Spinal cord (tissue), 10 donors: ENCODE data around the gene DCUN1D3. TPM values are rescaled to one million over a fixed set of nuclear protein-coding genes. Genes with fewer than 3 reads are reported as not detected.
"Not testable (repeated sequence)": the region's sequence is repeated elsewhere in the genome, so short reads cannot be mapped to it uniquely, and the experiment has no call there.

ENCODE experiments used
- DNase-seq, 6 donors: peaks; one replicate each; pipeline versions ENCODE4 v3.0.0 to v3.0.0-alpha.2; 2013 to 2015; ENCODE audit warnings: low spot score in 6 of 6, low read depth in 4 of 6
- H3K27ac ChIP-seq: one replicate; pipeline ENCODE4 v1.5.1; 2013; ENCODE audit warnings: low read depth, low read length, control low read depth
- H3K27me3 ChIP-seq: one replicate; pipeline ENCODE4 v1.6.1; 2013; ENCODE audit warnings: low read length; ENCODE audit not compliant: control insufficient read depth, insufficient read depth
- H3K36me3 ChIP-seq: one replicate; pipeline ENCODE4 v1.6.1; 2013; ENCODE audit warnings: low read length; ENCODE audit not compliant: control insufficient read depth, insufficient read depth
- H3K4me1 ChIP-seq: one replicate; pipeline ENCODE4 v1.6.1; 2013; ENCODE audit warnings: low read length; ENCODE audit not compliant: control insufficient read depth, insufficient read depth
- H3K4me3 ChIP-seq: one replicate; pipeline ENCODE4 v1.5.1; 2013; ENCODE audit warnings: low read depth, low read length, control low read depth
- H3K9me3 ChIP-seq: one replicate; pipeline ENCODE4 v1.6.1; 2013; ENCODE audit warnings: low read length; ENCODE audit not compliant: control insufficient read depth, insufficient read depth
- WGBS: methylation state at CpG from one replicate; pipeline ENCODE4 v1.1.5; 2013; ENCODE audit warnings: missing lambda C conversion rate; ENCODE audit not compliant: insufficient coverage; 5-methylcytosine and 5-hydroxymethylcytosine counted together
- long read RNA-seq, 4 donors: transcript quantifications; one replicate each; lab custom pipeline, GENCODE V29; 2026
- polyA plus RNA-seq, 2 donors: library from polyadenylated mRNA; unstranded; fragments of 120-200 nt; gene quantifications; one replicate each; pipeline ENCODE4 v1.2.1, GENCODE V29; 2013; ENCODE audit not compliant: insufficient read length in 2 of 2
- total RNA-seq, 2 donors: library from RNA; depleted of rRNA in 1 of 2; stranded (reverse); fragments of 120-200 nt in 1 of 2; fragments of >200 nt in 1 of 2; gene quantifications; one replicate each; pipeline versions ENCODE4 v1.2.3 to v1.2.4, GENCODE V29; 2013 to 2014
- donor health status: healthy.

Gene DCUN1D3, protein sequence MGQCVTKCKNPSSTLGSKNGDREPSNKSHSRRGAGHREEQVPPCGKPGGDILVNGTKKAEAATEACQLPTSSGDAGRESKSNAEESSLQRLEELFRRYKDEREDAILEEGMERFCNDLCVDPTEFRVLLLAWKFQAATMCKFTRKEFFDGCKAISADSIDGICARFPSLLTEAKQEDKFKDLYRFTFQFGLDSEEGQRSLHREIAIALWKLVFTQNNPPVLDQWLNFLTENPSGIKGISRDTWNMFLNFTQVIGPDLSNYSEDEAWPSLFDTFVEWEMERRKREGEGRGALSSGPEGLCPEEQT
- total RNA-seq (10 to 100 TPM in 1 of 2 donors, 1 to 10 TPM in 1; 8.9 to 14.0 TPM), polyA plus RNA-seq (1 to 10 TPM; 5.9 TPM)
- long read RNA-seq, donor 1, full-length matches to known transcripts = 2 of 2 reads
- long read RNA-seq, donor 1, partial matches to known transcripts = 0 of 2 reads
- long read RNA-seq, donor 1, other reads (novel, unspliced or antisense) = 0 of 2 reads
- long read RNA-seq, donor 2 = 0 reads
- long read RNA-seq, donor 3 = 0 reads
- long read RNA-seq, donor 4, partial matches to known transcripts = 88 of 97 reads
- long read RNA-seq, donor 4, other reads (novel, unspliced or antisense) = 9 of 97 reads

DNA sequence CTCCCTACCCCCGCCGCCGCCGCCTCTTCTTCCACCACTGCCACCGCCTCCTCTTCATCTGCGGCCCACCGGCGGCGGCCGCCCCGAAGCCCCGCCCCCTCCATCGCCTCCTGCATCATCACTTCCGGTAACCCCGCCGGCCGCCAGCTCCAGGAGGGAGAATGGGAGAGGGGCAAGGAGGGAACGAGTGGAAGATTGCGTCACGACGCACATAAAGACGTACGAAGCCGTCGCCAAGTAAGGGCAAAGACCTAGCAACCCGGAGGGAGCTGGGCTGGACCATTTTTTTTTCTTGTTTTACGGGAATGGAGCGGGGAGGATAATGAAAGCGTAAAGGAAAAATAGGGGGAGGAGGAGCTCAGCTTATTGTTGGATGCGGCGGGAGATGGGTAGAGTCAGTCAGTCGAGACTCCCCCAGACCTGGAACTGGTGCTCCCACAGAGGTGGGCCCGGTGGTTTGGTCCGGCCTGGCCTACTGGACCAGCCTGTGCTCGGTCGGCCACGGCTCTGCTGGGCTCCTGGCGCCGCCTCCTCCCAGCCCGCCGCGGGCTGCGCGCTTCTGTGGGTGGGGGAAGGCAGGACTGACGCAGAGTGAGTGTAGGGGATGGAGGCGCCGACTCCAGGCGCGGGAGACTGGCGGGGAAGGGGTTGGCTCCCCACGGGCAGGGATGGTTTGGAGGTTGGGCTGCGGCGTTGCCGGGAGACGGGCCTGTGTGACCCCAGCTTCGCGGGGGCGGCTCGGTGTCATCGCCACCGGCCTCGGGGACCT is at the start of gene DCUN1D3, which contains the start of gene LYRM1:
Gene DCUN1D3, minus strand, starts transcription at position 60 of the 769 bp plus-strand sequence. CDS start 37,820 bp downstream, outside the sequence.
Gene LYRM1, plus strand, starts transcription at position 473 of the 769 bp plus-strand sequence. CDS start 14,785 bp downstream, outside the sequence.
- H3K27me3 ChIP-seq = no peaks in the 10 kb centered on the region
- peaks cover 12% of the 10 kb centered on the region for H3K4me1 ChIP-seq
- H3K36me3 ChIP-seq = no peaks in the 10 kb centered on the region
- WGBS = under 1% methylated on average over 56 of the region's 62 CpGs
- peak within 1 kb of the TSS; percentile 96 for H3K27ac ChIP-seq
- no peaks in the 10 kb centered on the region for H3K9me3 ChIP-seq
- peak; percentile 93 to 100 (median 98) for DNase-seq
- H3K4me3 ChIP-seq = peak within 1 kb of the TSS; percentile 81

DNA sequence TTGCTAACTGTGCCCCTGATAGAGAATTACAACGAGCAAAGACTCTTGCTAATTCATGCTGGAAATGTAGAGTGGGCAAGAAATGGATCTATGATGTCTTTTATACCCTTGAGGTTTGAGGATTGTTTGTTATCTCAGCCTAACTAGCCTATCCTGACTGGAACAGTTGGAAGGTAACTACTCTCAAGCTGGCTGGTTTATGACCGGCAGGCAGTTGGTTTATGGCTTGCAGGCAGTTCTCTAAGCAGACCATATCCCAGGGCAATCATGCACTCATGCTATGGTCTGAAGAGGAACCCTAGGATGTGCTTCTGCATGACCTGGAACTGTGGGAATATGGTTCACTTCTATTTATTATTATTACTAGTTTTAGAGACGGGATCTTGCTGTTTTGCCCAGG is 49.5 kb upstream of the DCUN1D3 start:
- Histone ChIP-seq H3K4me3 (no peak overlapping the region), H3K36me3 (no peaks in the 10 kb centered on the region), H3K4me1 (no peaks in the 10 kb centered on the region), H3K27ac (no peak overlapping the region), H3K9me3 (no peaks in the 10 kb centered on the region), H3K27me3 (no peaks in the 10 kb centered on the region)
- no peak for DNase-seq
- WGBS = 88% methylated on average over 2 of the region's 3 CpGs

DNA sequence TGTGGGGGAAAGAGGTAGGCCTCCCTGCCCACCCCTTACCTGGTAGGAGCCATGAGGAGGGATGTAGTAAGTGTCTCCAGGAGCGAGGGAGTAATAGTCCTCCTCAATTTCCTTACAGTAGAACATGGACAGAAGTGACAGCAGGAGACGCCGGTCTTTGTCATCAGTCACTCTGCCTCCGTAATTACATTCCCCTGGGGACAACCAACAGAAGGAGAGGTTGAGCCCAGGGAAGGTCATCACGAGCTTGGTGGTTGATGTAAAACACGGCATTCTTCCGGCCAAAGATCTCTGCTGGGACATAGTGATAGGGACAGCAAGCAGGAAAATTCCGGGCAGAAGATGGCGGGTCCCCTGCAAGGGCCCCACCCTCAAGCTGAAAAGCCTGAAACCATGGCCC is 48.3 kb upstream of the DCUN1D3 start:
- WGBS = 80% methylated on average over 5 of the region's 9 CpGs
- Histone ChIP-seq H3K4me3 (no peak overlapping the region), H3K36me3 (no peaks in the 10 kb centered on the region), H3K4me1 (no peaks in the 10 kb centered on the region), H3K27me3 (no peaks in the 10 kb centered on the region), H3K9me3 (no peaks in the 10 kb centered on the region), H3K27ac (no peak overlapping the region)
- no peak for DNase-seq

DNA sequence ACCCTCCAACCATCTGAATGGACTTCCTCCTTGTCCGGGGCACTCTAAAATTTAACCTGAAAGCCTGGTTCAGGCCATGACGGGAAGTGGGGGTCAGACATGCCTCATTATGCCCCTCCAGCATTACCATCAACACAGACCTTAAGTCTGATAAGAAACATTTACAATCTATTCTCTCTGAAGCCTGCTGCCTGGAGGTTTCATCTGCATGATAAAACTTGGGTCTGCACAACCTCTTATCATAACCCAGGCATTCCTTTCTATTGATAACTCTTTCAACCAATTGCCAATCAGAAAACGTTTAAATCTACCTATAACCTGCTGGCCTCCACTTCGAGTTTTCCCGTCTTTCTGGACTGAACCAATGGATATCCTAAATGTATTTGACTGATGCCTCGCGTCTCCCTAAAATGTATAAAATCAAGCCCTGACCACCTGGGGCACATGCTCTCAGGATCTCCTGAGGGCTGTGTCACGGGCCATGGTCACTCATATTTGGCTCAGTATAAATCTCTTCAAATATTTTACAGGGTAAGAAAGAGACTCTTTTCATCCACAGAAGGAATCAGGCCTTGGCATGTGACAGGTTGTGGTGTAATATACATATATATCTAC is 46.0 kb upstream of the DCUN1D3 start:
- no peak overlapping the region for H3K27ac ChIP-seq
- no peaks in the 10 kb centered on the region for H3K9me3 ChIP-seq
- no peak for DNase-seq
- H3K27me3 ChIP-seq = no peaks in the 10 kb centered on the region
- H3K4me3 ChIP-seq = no peak overlapping the region
- 81% methylated on average over 5 of the region's 8 CpGs for WGBS
- H3K4me1 ChIP-seq = no peaks in the 10 kb centered on the region
- no peaks in the 10 kb centered on the region for H3K36me3 ChIP-seq

DNA sequence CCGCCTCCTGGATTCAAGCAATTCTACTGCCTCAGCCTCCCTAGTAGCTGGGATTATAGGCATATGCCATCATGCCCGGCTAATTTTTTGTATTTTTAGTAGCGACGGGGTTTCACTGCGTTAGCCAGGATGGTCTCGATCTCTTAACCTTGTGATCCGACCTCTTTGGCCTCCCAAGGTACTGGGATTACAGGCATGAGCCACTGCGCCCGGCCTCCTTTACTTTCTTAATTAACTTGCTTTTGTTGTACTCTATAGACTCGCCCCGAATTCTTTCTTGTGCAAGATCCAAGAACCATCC is 45.4 kb upstream of the DCUN1D3 start:
- not testable (repeated sequence) for H3K27me3 ChIP-seq, H3K4me1 ChIP-seq, H3K27ac ChIP-seq, H3K9me3 ChIP-seq, DNase-seq, H3K36me3 ChIP-seq, H3K4me3 ChIP-seq
- 99% methylated on average over 8 of the region's 11 CpGs for WGBS

DNA sequence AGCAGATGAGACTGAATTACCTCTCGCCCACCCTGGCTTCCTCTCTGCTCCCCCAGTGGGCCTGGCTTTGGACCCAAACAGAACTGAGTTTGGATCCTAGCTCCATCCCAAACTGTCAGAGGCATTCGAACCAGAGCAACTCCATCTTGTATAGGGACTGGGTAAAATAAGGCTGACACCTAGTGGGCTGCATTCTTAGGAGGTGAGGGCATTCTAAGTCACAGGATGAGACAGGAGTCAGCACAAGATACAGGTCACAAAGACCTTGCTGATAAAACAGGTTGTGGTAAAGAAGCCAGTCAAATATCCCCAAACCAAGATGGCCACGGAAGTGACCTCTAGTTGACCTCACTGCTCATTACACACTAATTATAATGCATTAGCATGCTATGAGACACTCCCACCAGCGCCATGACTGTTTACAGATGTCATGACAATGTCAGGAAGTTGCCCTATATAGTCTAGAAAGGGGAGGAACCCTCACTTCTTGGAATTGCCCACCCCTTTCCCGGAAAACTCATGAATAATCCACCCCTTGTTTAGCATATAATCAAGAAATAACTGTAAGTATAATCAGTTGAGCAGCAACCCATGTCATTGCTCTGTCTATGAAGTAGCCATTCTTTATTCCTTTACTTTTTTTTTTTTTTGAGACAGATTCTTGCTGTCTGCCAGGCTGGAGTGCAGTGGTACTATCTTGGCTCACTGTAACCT is 44.9 kb upstream of the DCUN1D3 start:
- WGBS = 81% methylated on average over 2 of the region's 5 CpGs
- Histone ChIP-seq H3K36me3 (no peaks in the 10 kb centered on the region), H3K27ac (no peak overlapping the region), H3K27me3 (no peaks in the 10 kb centered on the region), H3K4me3 (no peak overlapping the region), H3K9me3 (no peaks in the 10 kb centered on the region), H3K4me1 (no peaks in the 10 kb centered on the region)
- no peak for DNase-seq

DNA sequence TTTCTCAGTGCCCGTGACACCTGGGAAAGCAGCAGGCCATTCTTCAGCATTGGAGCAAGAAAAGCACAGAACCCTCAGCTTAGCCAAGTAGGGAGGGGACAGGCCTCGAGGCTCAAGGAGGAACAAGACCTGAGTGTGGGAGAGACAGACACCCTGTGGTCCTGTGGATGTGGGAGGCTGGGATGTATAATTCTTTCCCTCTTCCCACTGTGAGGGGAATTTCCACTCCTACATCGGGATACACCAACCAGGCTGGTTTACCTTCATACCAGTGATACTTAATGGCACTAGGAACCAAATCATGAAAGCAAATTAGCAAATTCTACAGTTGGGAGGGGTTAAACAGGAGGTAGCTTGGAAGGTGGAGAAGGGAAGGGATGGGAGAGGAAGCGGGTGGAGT is 42.1 kb upstream of the DCUN1D3 start:
- DNase-seq = no peak
- H3K27me3 ChIP-seq = no peaks in the 10 kb centered on the region
- H3K4me1 ChIP-seq = no peaks in the 10 kb centered on the region
- 94% methylated on average over 2 of the region's 4 CpGs for WGBS
- H3K4me3 ChIP-seq = no peak overlapping the region
- no peaks in the 10 kb centered on the region for H3K36me3 ChIP-seq
- no peak overlapping the region for H3K27ac ChIP-seq
- H3K9me3 ChIP-seq = no peaks in the 10 kb centered on the region

DNA sequence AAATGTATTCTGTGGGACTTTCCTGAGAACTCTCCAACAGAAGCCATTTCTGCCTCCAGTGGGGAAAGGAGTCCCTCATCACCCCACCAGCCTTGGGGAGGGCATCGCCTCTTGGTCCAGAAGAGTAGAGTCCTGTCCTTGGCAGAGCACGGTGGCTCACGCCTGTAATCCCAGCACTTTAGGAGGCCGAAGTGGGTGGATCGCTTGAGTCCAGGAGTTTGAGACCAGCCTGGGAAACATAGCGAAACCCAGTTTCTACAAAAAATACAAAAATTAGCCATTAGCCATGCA is 41.4 kb upstream of the DCUN1D3 start:
- H3K4me3 ChIP-seq = no peak overlapping the region
- 100% methylated on average over 5 of the region's 6 CpGs for WGBS

More for the DNA sequence above, 41.4 kb upstream of the DCUN1D3 start:
- no peak for DNase-seq
- Histone ChIP-seq H3K27ac (no peak overlapping the region), H3K36me3 (no peaks in the 10 kb centered on the region), H3K27me3 (no peaks in the 10 kb centered on the region), H3K9me3 (no peaks in the 10 kb centered on the region), H3K4me1 (no peaks in the 10 kb centered on the region)
